HL-60 (cell line): ENCODE measurements around the gene MYO9B.

Source experiments
- DNase-seq, 2 experiments: peaks; one replicate each; pipeline ENCODE4 v3.0.0-alpha.2; 2010 to 2020; ENCODE audit warnings: low read depth in 1 of 2, low spot score in 1 of 2
- H3K27ac ChIP-seq: fragments of 250-450 bp; sonication (Bioruptor Pico); replicated peaks from 2 replicates; pipeline ENCODE4 v1.5.1; 2020; ENCODE audit warnings: mild to moderate bottlenecking, moderate library complexity
- H3K27me3 ChIP-seq: fragments of 250-450 bp; sonication (Bioruptor Pico); 2 replicates; pipeline ENCODE4 v1.5.1; 2021; ENCODE audit warnings: mild to moderate bottlenecking, moderate library complexity; ENCODE audit not compliant: insufficient read depth, poor library complexity, severe bottlenecking
- H3K4me3 ChIP-seq: replicated peaks from 2 replicates; pipeline ENCODE4 v1.5.1; 2011; ENCODE audit warnings: mild to moderate bottlenecking, control low read depth, low read length; ENCODE audit not compliant: insufficient read depth
- CTCF ChIP-seq: IDR thresholded peaks from one replicate; pipeline ENCODE4 v1.5.1; 2011; ENCODE audit warnings: low read length, control low read depth, inconsistent platforms; ENCODE audit not compliant: insufficient read depth
- GABPA ChIP-seq: IDR thresholded peaks from 2 replicates; pipeline ENCODE4 v1.6.1; 2012; ENCODE audit warnings: low read depth
- POLR2AphosphoS5 ChIP-seq: IDR thresholded peaks from 2 replicates; pipeline ENCODE4 v1.6.1; 2012; ENCODE audit warnings: low read depth
- REST ChIP-seq: IDR thresholded peaks from 2 replicates; pipeline ENCODE4 v1.6.1; 2012; ENCODE audit warnings: low read depth; ENCODE audit not compliant: insufficient replicate concordance
- SPI1 ChIP-seq: IDR thresholded peaks from 2 replicates; pipeline ENCODE4 v1.6.1; 2012; ENCODE audit warnings: low read depth, mild to moderate bottlenecking, borderline replicate concordance

The MYO9B gene

GRCh38 chr19:17074634-17075034 is 943 bp upstream of the MYO9B start:
- Histone ChIP-seq H3K27me3 (no peaks in the 10 kb centered on the region), H3K27ac (peak overlapping the region; percentile 96), H3K4me3 (peak overlapping the region; percentile 69)
- no peak for TF ChIP-seq POLR2AphosphoS5
- peak; percentile 53; the same call in 1 of the 2 replicates for TF ChIP-seq SPI1
- DNase-seq, result no peak

- peak; percentile 50 to 51 for DNase-seq
- peak overlapping the region; percentile 97 for H3K4me3 ChIP-seq
- peak overlapping the region; percentile 78 for H3K27ac ChIP-seq
- H3K27me3 ChIP-seq, result no peaks in the 10 kb centered on the region
- no peak for TF ChIP-seq CTCF
- no peak for TF ChIP-seq POLR2AphosphoS5
- peak; percentile 21; the same call in 1 of the 2 replicates for TF ChIP-seq SPI1
- no peak for TF ChIP-seq GABPA
- no peak for TF ChIP-seq REST
These were observed 426 bp downstream of the MYO9B start for GRCh38 chr19:17075864-17076542.

GRCh38 chr19:17076543-17076991 is 990 bp downstream of the MYO9B start:
- no peak for TF ChIP-seq SPI1
- no peak for TF ChIP-seq CTCF
- TF ChIP-seq GABPA, result no peak
- TF ChIP-seq POLR2AphosphoS5, result no peak
- TF ChIP-seq REST, result no peak
- peak overlapping the region; percentile 97 for H3K4me3 ChIP-seq
- peak overlapping the region; percentile 78 for H3K27ac ChIP-seq
- no peaks in the 10 kb centered on the region for H3K27me3 ChIP-seq
- no peak for DNase-seq

GRCh38 chr19:17077447-17078028 is 2.0 kb downstream of the MYO9B start:
- no peak overlapping the region for H3K27ac ChIP-seq
- H3K27me3 ChIP-seq, result no peaks in the 10 kb centered on the region
- H3K4me3 ChIP-seq, result no peak overlapping the region
- TF ChIP-seq POLR2AphosphoS5 (no peak), CTCF (no peak), REST (no peak), SPI1 (no peak), GABPA (no peak)
- DNase-seq, result no peak
